RWPE2 (cell line): ENCODE measurements around the gene AGRN.

ENCODE experiments used
- ATAC-seq: fragments of 200-7000 bp; cut with Tn5 transposase; 3 replicates; pipeline ENCODE4 v1.9.1; 2021; ENCODE audit warnings: low read depth
- DNase-seq: peaks from one replicate; pipeline ENCODE4 v3.0.0-alpha.2; 2020; ENCODE audit warnings: low spot score
- H3K27ac ChIP-seq: fragments of 450-650 bp; 2 replicates; pipeline ENCODE4 v1.5.1; 2017; ENCODE audit warnings: mild to moderate bottlenecking; ENCODE audit not compliant: poor library complexity, severe bottlenecking
- H3K27me3 ChIP-seq: fragments of 250-450 bp; sonication (Bioruptor Pico); 2 replicates; pipeline ENCODE4 v1.5.1; 2021; ENCODE audit warnings: mild to moderate bottlenecking, moderate library complexity; ENCODE audit not compliant: insufficient read depth, poor library complexity, severe bottlenecking
- H3K36me3 ChIP-seq: fragments of 250-450 bp; sonication (Bioruptor Pico); 2 replicates; pipeline ENCODE4 v1.5.1; 2020; ENCODE audit warnings: low read depth, mild to moderate bottlenecking, moderate library complexity
- H3K4me1 ChIP-seq: fragments of 250-450 bp; sonication (Bioruptor Pico); 2 replicates; pipeline ENCODE4 v1.5.1; 2021; ENCODE audit warnings: mild to moderate bottlenecking, moderate library complexity; ENCODE audit not compliant: insufficient read depth, poor library complexity, severe bottlenecking
- H3K4me3 ChIP-seq: fragments of 250-450 bp; sonication (Bioruptor Pico); 2 replicates; pipeline ENCODE4 v1.5.1; 2021; ENCODE audit warnings: mild to moderate bottlenecking, moderate library complexity; ENCODE audit not compliant: severe bottlenecking
- H3K9me3 ChIP-seq: fragments of 250-450 bp; sonication (Bioruptor Pico); 2 replicates; pipeline ENCODE4 v1.5.1; 2021; ENCODE audit warnings: mild to moderate bottlenecking, moderate library complexity; ENCODE audit not compliant: severe bottlenecking
- TF ChIP-seq, protein P1 (sequence below): fragments of 450-650 bp; IDR thresholded peaks from one replicate; pipeline ENCODE4 v1.5.1; 2017; ENCODE audit warnings: mild to moderate bottlenecking, moderate library complexity; ENCODE audit not compliant: poor library complexity, severe bottlenecking

The AGRN gene

DNA sequence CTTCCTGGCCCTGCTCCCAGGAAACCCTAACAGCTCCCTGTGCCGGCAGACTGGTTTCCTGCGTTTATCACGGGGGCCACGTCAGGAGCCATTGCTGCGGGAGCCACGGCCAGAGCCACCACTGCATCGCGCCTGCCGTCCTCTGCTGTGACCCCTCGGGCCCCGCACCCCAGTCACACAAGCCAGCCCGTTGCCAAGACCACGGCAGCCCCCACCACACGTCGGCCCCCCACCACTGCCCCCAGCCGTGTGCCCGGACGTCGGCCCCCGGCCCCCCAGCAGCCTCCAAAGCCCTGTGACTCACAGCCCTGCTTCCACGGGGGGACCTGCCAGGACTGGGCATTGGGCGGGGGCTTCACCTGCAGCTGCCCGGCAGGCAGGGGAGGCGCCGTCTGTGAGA lies 28.0 kb downstream of the AGRN start:
- no peak overlapping the region for H3K27ac ChIP-seq
- no peaks in the 10 kb centered on the region for H3K27me3 ChIP-seq
- no peaks in the 10 kb centered on the region for H3K4me1 ChIP-seq
- no peaks in the 10 kb centered on the region for H3K9me3 ChIP-seq
- TF ChIP-seq, protein P1, sequence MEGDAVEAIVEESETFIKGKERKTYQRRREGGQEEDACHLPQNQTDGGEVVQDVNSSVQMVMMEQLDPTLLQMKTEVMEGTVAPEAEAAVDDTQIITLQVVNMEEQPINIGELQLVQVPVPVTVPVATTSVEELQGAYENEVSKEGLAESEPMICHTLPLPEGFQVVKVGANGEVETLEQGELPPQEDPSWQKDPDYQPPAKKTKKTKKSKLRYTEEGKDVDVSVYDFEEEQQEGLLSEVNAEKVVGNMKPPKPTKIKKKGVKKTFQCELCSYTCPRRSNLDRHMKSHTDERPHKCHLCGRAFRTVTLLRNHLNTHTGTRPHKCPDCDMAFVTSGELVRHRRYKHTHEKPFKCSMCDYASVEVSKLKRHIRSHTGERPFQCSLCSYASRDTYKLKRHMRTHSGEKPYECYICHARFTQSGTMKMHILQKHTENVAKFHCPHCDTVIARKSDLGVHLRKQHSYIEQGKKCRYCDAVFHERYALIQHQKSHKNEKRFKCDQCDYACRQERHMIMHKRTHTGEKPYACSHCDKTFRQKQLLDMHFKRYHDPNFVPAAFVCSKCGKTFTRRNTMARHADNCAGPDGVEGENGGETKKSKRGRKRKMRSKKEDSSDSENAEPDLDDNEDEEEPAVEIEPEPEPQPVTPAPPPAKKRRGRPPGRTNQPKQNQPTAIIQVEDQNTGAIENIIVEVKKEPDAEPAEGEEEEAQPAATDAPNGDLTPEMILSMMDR: no peak
- H3K4me3 ChIP-seq: no peak overlapping the region
- H3K36me3 ChIP-seq: peaks cover 83% of the 10 kb centered on the region
- ATAC-seq (no peak), DNase-seq (no peak)

DNA sequence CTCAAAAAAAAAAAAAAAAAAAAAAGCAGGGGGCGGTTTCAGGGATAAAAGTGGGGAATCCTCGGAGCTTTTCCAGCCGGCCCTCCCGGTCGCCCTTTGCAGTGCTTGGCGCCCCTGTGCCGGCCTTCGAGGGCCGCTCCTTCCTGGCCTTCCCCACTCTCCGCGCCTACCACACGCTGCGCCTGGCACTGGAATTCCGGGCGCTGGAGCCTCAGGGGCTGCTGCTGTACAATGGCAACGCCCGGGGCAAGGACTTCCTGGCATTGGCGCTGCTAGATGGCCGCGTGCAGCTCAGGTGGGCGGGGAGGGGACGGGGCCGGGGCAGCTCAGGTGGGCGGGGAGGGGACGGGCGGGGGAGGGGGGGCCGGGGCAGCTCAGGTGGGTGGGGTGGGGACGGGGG lies 28.8 kb downstream of the AGRN start:
- Histone ChIP-seq H3K27ac (no peak overlapping the region), H3K4me1 (no peaks in the 10 kb centered on the region), H3K4me3 (no peak overlapping the region), H3K9me3 (no peaks in the 10 kb centered on the region), H3K36me3 (peaks cover 83% of the 10 kb centered on the region), H3K27me3 (no peaks in the 10 kb centered on the region)
- ATAC-seq: no peak
- DNase-seq: no peak
- TF ChIP-seq, protein P1: no peak

- ATAC-seq (no peak), DNase-seq (no peak)
- H3K36me3 ChIP-seq: peaks cover 83% of the 10 kb centered on the region
- no peak overlapping the region for H3K27ac ChIP-seq
- TF ChIP-seq, protein P1: no peak
- no peaks in the 10 kb centered on the region for H3K4me1 ChIP-seq
- H3K4me3 ChIP-seq: no peak overlapping the region
- no peaks in the 10 kb centered on the region for H3K27me3 ChIP-seq
- no peaks in the 10 kb centered on the region for H3K9me3 ChIP-seq
These were observed 29.6 kb downstream of the AGRN start for GRCh38 chr1:1049318-1050165.

- DNase-seq (no peak), ATAC-seq (no peak)
- Histone ChIP-seq H3K36me3 (peaks cover 79% of the 10 kb centered on the region), H3K9me3 (no peaks in the 10 kb centered on the region), H3K27ac (no peak overlapping the region), H3K4me3 (no peak overlapping the region), H3K27me3 (no peaks in the 10 kb centered on the region), H3K4me1 (no peaks in the 10 kb centered on the region)
- TF ChIP-seq, protein P1: no peak
These were observed 30.7 kb downstream of the AGRN start for GRCh38 chr1:1050577-1051052.
